Neuron (in vitro differentiated cells): Measurements from ENCODE around the gene KCNN1.
"Not testable (repeated sequence)": the region's sequence is repeated elsewhere in the genome, so short reads cannot be mapped to it uniquely, and the experiment has no call there.

Source experiments
- H2AFZ ChIP-seq: one replicate; pipeline ENCODE4 v1.6.1; 2013; ENCODE audit warnings: low read depth, mild to moderate bottlenecking, inconsistent platforms, low read length, moderate library complexity
- H3K27me3 ChIP-seq: one replicate; pipeline ENCODE4 v1.6.1; 2013; ENCODE audit warnings: low read length; ENCODE audit not compliant: insufficient read depth
- H3K36me3 ChIP-seq: one replicate; pipeline ENCODE4 v1.6.1; 2013; ENCODE audit warnings: low read length; ENCODE audit not compliant: insufficient read depth
- H3K4me1 ChIP-seq: one replicate; pipeline ENCODE4 v1.6.1; 2013; ENCODE audit warnings: low read length; ENCODE audit not compliant: insufficient read depth
- H3K4me3 ChIP-seq: 2 replicates; pipeline ENCODE4 v1.5.1; 2013; ENCODE audit warnings: mild to moderate bottlenecking, low read length, moderate library complexity
- H3K9me3 ChIP-seq: one replicate; pipeline ENCODE4 v1.6.1; 2013; ENCODE audit warnings: low read length

Gene KCNN1

DNA sequence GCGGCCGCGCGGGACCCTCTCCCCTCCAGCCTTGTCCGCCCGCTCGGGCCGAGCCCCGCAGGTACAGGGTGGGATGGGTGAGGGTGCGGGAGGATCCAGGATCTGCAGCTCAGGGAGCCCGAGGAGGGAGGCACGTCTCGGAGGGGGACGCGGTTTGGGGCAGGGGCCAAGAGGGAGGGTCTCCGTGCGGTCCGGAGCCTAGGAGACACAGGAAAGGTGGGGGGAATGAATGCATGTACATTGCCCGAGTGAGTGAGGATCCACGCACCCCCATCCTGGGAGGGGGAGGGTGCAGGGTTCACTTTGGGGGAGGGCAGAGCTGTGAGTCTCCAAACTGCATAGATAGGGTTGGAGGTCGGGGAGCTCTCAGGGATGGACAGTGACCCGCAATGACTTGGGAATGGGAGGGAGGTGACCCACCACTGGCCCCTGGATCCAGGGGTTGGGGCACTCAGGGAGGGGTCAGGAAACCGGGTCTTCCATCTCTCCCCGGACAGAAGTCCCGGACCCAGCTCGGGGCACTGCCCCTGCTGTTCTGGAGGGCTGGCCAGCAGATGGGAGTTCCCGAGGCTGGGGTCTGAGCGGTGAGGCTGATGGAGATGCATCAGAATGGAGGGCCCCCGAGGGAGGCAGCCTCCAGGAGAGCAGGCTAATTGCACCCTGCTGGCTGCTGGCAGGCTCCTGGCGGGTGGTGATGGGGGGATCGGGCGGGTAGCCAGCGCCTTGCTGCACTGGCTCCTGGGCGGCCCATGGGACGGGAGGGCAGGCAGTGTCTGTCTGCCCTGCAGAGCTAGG is 547 bp downstream of the KCNN1 start:
- peak overlapping the region; percentile 54 for H3K4me3 ChIP-seq
- no peak overlapping the region for H2AFZ ChIP-seq

DNA sequence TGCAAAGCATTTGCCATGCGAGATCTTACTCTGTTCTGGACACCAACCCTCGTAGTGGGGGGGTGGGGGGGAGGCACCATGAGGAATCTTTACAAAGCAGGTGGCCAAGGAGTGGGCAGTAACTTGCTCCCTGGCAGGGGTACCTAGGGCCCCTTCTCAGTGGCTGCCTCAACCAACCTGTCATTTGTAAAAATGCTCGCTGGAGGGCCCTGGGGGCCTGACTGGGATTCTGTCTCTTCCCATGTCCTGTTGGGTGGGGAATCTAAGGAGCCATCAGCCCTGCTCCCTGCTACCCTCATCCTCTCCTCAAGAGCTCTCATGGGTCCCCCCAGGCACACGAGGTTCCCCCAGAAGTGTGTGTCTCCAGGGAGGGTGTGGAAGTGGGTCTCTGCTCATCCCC is 1.5 kb downstream of the KCNN1 start:
- Histone ChIP-seq H3K4me1 (peaks cover 21% of the 10 kb centered on the region), H3K9me3 (no peaks in the 10 kb centered on the region), H3K27me3 (no peaks in the 10 kb centered on the region), H2AFZ (no peak overlapping the region), H3K36me3 (peaks cover 4% of the 10 kb centered on the region), H3K4me3 (no peak overlapping the region)

More for the DNA sequence above, 547 bp downstream of the KCNN1 start:
- Histone ChIP-seq H3K4me1 (peaks cover 21% of the 10 kb centered on the region), H3K9me3 (no peaks in the 10 kb centered on the region), H3K36me3 (peaks cover 7% of the 10 kb centered on the region), H3K27me3 (no peaks in the 10 kb centered on the region)

DNA sequence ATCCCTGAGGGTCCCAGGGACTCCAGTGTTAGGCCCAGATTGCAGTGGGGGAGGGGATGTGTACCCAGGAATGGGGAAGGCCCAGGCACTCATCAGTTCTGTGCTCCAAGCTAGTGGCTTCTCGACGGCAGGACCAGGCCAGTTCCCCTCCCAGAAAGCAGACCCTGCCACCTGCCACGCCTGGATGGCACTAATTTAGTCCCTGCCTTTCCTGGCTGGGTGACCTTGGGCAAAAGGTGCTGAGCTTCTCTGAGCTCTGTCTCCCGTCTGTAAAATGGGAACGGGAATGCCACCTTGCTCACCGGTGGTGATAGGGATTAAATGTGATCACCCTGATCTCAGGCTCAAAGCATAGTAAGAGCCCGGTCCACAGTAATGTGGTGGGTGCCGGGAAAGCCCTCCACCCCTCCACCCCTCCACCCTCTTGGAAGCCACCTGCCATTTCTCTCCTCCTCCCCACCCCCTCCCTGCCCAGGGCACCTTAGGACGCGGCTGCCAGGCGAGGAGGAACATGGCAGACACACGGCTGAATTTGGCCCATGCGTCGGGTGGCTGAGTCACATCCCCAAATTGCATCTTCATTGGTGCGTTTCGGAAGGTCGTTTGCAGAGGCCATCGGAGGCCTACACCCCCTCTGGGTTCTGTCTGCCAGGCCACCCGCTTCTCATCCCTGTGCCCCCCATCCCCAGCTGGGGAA is 2.3 kb downstream of the KCNN1 start:
- no peak overlapping the region for H2AFZ ChIP-seq
- peaks cover 11% of the 10 kb centered on the region for H3K36me3 ChIP-seq
- peaks cover 21% of the 10 kb centered on the region for H3K4me1 ChIP-seq
- H3K4me3 ChIP-seq: no peak overlapping the region
- H3K9me3 ChIP-seq: no peaks in the 10 kb centered on the region
- no peaks in the 10 kb centered on the region for H3K27me3 ChIP-seq

DNA sequence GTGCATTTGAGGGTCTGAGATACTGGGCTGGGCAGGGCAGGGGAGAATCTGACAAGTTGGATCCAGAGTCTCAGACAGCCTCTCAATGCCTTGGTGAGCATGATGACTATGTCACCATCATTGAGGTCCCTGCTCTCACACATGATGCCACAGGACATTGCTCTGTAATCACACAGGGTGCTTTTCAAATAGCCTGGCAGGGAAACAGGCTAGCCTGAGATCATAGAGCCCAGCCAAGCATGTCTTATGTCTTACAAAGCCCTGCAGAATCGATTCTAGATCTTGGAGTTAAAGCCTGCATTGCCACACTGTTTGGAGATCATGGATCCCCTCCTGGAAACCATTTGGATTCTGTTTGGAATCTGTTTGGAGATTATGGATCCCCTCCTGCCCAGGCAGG is 5.3 kb downstream of the KCNN1 start:
- H3K9me3 ChIP-seq: no peaks in the 10 kb centered on the region

DNA sequence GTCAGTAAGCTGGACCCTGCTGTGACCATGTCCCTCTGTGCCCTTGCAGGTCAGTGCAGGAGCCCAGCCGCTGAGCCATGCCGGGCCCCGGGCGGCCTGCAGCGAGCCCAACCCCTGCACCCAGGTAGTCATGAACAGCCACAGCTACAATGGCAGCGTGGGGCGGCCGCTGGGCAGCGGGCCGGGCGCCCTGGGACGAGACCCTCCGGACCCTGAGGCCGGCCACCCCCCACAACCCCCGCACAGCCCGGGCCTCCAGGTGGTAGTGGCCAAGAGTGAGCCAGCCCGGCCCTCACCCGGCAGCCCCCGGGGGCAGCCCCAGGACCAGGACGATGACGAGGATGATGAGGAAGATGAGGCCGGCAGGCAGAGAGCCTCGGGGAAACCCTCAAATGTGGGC is 6.9 kb downstream of the KCNN1 start:
- Histone ChIP-seq H3K4me3 (no peak overlapping the region), H3K9me3 (no peaks in the 10 kb centered on the region), H3K36me3 (peaks cover 40% of the 10 kb centered on the region), H3K27me3 (no peaks in the 10 kb centered on the region), H2AFZ (no peak overlapping the region), H3K4me1 (no peaks in the 10 kb centered on the region)

More for the DNA sequence above, 5.3 kb downstream of the KCNN1 start:
- Histone ChIP-seq H3K36me3 (peaks cover 29% of the 10 kb centered on the region), H3K4me3 (no peak overlapping the region), H2AFZ (no peak overlapping the region), H3K27me3 (no peaks in the 10 kb centered on the region), H3K4me1 (peaks cover 6% of the 10 kb centered on the region)

DNA sequence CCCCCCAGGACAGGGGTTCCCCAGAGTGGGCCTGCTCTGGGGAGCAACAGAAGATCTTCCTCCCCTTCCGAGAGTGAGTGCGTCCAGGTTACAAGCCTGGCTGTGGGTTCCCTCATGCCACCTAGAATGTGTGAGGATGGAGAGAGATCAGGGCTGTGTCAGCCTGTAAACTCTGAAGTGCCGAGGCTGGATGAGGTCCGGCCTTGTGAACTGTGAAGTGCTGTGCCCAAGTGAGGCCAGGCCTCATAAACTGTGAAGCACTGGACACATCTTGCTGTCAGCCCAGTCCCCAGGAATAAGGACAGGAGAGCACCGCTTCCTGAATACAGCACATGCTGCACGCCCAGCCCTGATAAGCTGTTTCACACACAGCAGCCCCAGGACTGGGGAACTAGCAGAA is 7.6 kb downstream of the KCNN1 start:
- peaks cover 41% of the 10 kb centered on the region for H3K36me3 ChIP-seq
- H3K27me3 ChIP-seq: no peaks in the 10 kb centered on the region
- no peaks in the 10 kb centered on the region for H3K4me1 ChIP-seq
- no peak overlapping the region for H3K4me3 ChIP-seq
- H2AFZ ChIP-seq: no peak overlapping the region
- H3K9me3 ChIP-seq: no peaks in the 10 kb centered on the region

DNA sequence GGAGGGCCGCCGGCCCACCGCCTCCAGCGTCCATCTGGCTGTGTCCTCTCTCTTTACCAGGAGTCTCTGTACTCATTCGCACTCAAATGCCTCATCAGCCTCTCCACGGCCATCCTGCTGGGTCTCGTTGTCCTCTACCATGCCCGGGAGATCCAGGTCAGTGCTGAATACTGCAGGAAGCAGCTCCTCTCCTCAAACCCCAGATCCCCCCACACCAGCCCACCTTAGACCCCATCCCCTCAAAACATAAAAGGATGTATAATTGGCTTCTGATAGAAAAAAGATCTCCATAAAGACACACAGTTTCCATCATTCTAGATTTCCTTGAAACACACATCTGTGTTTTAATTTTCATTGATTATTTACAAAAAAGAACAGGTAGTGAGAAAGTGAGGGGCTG is 8.1 kb downstream of the KCNN1 start:
- Histone ChIP-seq H3K36me3 (peaks cover 41% of the 10 kb centered on the region), H3K27me3 (no peaks in the 10 kb centered on the region), H3K4me3 (no peak overlapping the region), H3K4me1 (no peaks in the 10 kb centered on the region), H3K9me3 (no peaks in the 10 kb centered on the region), H2AFZ (no peak overlapping the region)

DNA sequence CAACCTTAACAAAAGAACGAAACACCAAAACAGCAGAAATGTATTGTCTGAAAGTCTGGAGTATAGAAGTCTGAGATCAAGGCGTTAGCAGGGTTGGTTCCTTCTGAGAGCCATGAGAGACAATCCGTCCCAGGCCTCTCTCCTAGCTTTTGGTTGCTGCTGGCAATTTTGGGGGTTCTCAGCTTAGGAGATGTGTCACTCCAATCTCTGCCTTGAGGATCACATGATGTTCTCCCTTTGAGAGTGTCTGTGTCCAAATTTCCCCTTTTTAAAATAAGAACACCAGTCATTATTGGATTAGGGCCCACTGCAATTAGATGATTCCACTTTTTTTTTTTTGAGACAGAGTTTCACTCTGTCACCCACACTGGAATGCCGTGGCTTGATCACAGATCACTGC is 10.1 kb downstream of the KCNN1 start:
- H2AFZ ChIP-seq: no peak overlapping the region
- H3K9me3 ChIP-seq: no peaks in the 10 kb centered on the region
- H3K4me3 ChIP-seq: no peak overlapping the region
- H3K36me3 ChIP-seq: peaks cover 42% of the 10 kb centered on the region
- no peaks in the 10 kb centered on the region for H3K27me3 ChIP-seq
- no peaks in the 10 kb centered on the region for H3K4me1 ChIP-seq

DNA sequence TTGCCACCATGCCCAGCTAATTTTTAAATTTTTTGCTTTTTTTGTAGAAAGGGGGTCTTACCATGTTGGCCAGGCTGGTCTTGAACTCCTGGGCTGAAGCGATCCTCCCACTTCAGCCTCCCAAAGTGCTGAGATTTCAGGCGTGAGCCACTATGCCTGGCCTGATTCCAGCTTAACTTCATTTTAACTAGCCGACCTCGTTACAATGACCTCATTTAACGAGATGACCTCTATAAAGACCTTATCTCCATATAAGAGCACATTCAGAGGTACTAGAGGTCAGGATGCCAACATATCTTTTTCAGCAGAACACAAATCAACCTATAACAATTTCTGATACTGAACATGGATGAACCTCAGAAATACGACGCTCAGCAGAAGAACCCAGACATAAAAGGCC is 10.6 kb downstream of the KCNN1 start:
- H3K4me1 ChIP-seq: no peaks in the 10 kb centered on the region
- peaks cover 44% of the 10 kb centered on the region for H3K36me3 ChIP-seq
- no peak overlapping the region for H2AFZ ChIP-seq
- no peaks in the 10 kb centered on the region for H3K9me3 ChIP-seq
- H3K4me3 ChIP-seq: no peak overlapping the region
- H3K27me3 ChIP-seq: no peaks in the 10 kb centered on the region

DNA sequence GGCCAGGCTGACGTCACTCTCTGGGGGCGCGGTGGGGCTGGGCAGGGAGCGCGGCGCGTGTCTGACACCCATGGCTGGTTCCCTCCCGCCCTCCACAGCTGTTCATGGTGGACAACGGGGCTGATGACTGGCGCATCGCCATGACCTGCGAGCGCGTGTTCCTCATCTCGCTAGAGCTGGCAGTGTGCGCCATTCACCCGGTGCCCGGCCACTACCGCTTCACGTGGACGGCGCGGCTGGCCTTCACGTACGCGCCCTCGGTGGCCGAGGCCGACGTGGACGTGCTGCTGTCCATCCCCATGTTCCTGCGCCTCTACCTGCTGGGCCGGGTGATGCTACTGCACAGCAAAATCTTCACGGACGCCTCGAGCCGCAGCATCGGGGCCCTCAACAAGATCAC is 14.7 kb downstream of the KCNN1 start:
- H3K4me1 ChIP-seq: no peaks in the 10 kb centered on the region
- no peak overlapping the region for H3K4me3 ChIP-seq
- no peak overlapping the region for H2AFZ ChIP-seq
- H3K36me3 ChIP-seq: peaks cover 41% of the 10 kb centered on the region
- H3K9me3 ChIP-seq: no peaks in the 10 kb centered on the region
- H3K27me3 ChIP-seq: no peaks in the 10 kb centered on the region

DNA sequence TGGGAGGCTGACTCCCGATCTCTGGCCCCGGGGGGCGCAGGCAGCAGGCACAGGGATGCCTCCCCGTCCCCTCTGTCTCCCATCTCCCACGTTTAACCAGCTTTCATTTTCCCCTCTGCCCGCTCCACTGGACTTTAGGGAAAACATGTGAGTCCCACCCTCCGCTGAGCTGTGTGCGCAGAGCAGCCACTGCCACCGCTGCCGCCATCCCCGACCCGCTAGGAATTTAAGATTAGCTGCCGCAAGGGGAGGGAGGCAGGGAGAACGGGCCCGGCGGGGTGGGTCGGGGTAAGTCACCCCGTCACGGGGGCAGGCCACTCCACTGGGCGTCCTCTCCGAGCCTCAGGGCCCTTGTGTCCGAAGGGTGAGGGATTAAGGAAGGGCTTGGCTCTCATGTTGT is 15.5 kb downstream of the KCNN1 start:
- Histone ChIP-seq H3K4me1 (no peaks in the 10 kb centered on the region), H2AFZ (no peak overlapping the region), H3K36me3 (peaks cover 37% of the 10 kb centered on the region), H3K27me3 (no peaks in the 10 kb centered on the region), H3K4me3 (no peak overlapping the region), H3K9me3 (no peaks in the 10 kb centered on the region)

DNA sequence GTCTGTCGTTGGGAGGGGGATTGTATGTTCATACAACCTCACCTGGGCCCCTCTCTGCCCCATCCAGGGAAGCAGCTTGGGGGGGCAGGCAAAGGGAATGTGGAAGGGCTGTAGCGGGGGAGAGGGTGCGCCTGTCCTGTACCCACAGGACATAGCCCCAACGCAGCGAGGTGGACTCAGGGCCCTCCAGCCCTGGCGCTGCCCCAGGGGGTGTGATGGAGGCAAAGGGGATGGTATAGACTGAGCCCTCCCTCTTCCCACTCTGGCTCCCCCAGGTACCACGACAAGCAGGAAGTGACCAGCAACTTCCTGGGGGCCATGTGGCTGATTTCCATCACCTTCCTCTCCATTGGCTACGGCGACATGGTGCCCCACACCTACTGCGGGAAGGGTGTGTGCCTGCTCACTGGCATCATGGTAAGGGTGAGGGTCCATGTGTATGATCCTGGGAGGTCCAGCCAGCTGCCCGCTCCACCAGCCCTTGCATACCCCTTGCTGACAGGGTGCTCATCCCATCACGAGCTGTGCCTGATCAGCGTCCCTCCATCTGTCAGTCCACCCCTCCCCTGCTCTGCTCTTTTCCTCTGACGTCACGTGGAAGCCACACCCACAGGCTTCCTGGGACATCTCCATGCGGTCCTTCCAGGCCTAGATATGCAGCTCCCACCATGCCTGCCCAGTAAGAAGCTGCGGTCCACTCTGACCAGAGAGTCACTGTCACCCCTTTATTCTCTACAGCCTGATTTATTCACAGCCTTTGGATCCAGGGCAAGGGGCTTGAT is 18.3 kb downstream of the KCNN1 start:
- Histone ChIP-seq H3K4me1 (no peaks in the 10 kb centered on the region), H3K27me3 (no peaks in the 10 kb centered on the region), H3K9me3 (no peaks in the 10 kb centered on the region), H3K36me3 (peaks cover 39% of the 10 kb centered on the region), H2AFZ (no peak overlapping the region), H3K4me3 (no peak overlapping the region)

DNA sequence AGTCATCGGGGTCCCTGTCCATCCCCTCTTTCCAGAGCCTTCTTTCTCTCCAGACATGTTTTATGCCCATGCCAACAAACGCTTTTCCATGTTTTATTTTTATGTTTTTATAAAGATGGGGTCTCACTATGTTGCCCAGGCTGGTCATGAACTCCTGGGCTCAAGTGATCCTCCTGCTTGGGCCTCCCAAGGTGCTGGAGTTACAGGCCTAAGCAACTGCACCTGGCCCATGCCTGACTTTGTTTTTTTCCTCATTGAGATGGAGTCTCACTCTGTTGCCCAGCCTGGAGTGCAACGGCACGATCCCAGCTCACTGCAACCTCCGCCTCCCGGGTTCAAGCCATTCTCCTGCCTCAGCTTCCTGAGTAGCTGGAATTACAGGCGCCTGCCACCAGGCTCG is 19.7 kb downstream of the KCNN1 start:
- not testable (repeated sequence) for H3K4me3 ChIP-seq
- peaks cover 39% of the 10 kb centered on the region for H3K36me3 ChIP-seq

More for the DNA sequence above, 19.7 kb downstream of the KCNN1 start:
- not testable (repeated sequence) for H3K4me1 ChIP-seq, H3K9me3 ChIP-seq, H3K27me3 ChIP-seq, H2AFZ ChIP-seq
